Thymus (tissue), 11 donors: ENCODE data around the gene MIEF1. TPM values are rescaled to one million over a fixed set of nuclear protein-coding genes. Genes with fewer than 3 reads are reported as not detected.
A peak's percentile ranks its signal among the peaks of the same experiment; 100 is the strongest.

Experiments
- DNase-seq, 9 donors: peaks; one replicate each; pipeline ENCODE4 v3.0.0-alpha.2; 2013; ENCODE audit warnings: low spot score in 9 of 9, low read depth in 6 of 9, missing footprints in 1 of 9
- H3K27ac ChIP-seq, 2 donors: one replicate each; pipeline ENCODE4 v1.5.1; 2013; ENCODE audit warnings: control low read depth in 1 of 2, low read depth in 1 of 2, low read length in 1 of 2, mild to moderate bottlenecking in 1 of 2, moderate library complexity in 1 of 2
- H3K27me3 ChIP-seq, 2 donors: one replicate each; pipeline ENCODE4 v1.5.1; 2013; ENCODE audit warnings: low read length in 1 of 2; ENCODE audit not compliant: control insufficient read depth in 2 of 2, insufficient read depth in 1 of 2
- H3K36me3 ChIP-seq, 2 donors: one replicate each; pipeline ENCODE4 v1.5.1; 2013; ENCODE audit warnings: low read length in 1 of 2, mild to moderate bottlenecking in 1 of 2, moderate library complexity in 1 of 2; ENCODE audit not compliant: control insufficient read depth in 2 of 2, insufficient read depth in 2 of 2
- H3K4me1 ChIP-seq, 2 donors: one replicate each; pipeline ENCODE4 v1.5.1; 2013; ENCODE audit warnings: low read length in 2 of 2; ENCODE audit not compliant: control insufficient read depth in 2 of 2, insufficient read depth in 2 of 2
- H3K4me3 ChIP-seq, 2 donors: one replicate each; pipeline ENCODE4 v1.5.1; 2013; ENCODE audit warnings: low read length in 2 of 2, control low read depth in 1 of 2, mild to moderate bottlenecking in 1 of 2
- H3K9me3 ChIP-seq, 2 donors: one replicate each; pipeline ENCODE4 v1.5.1; 2013; ENCODE audit warnings: low read length in 1 of 2, mild to moderate bottlenecking in 1 of 2; ENCODE audit not compliant: control insufficient read depth in 2 of 2, insufficient read depth in 1 of 2
- WGBS: extraction: QIAGEN DNeasy Blood & Tissue Kit; methylation state at CpG from one replicate; pipeline ENCODE4 v1.1.7; 2013; 5-methylcytosine and 5-hydroxymethylcytosine counted together
- polyA plus RNA-seq: library from polyadenylated mRNA; stranded (reverse); fragments of 200-250 nt; gene quantifications from one replicate; pipeline ENCODE4 v1.2.3, GENCODE V29; 2013
- total RNA-seq: library from RNA; stranded (reverse); fragments of 120-200 nt; gene quantifications from one replicate; pipeline ENCODE4 v1.2.4, GENCODE V29; 2013
- donor health status: healthy.

The MIEF1 gene
- total and polyA plus RNA-seq, 2 donors: 8.7 to 10.0 TPM

GRCh38 chr22:39469326-39469680 lies 32.8 kb upstream of the MIEF1 start:
- Histone ChIP-seq H3K27ac (no peak overlapping the region), H3K9me3 (peaks cover 0 to 3% of the 10 kb centered on the region in 2 donors), H3K4me3 (no peak overlapping the region), H3K27me3 (peaks cover 0 to 31% of the 10 kb centered on the region in 2 donors), H3K36me3 (no peaks in the 10 kb centered on the region), H3K4me1 (peaks cover 0 to 42% of the 10 kb centered on the region in 2 donors)
- WGBS: 88% methylated on average over 6 of the region's 6 CpGs
- no peak for DNase-seq

GRCh38 chr22:39469681-39470450 lies 32.2 kb upstream of the MIEF1 start:
- WGBS: 93% methylated on average over 26 of the region's 26 CpGs
- peaks cover 0 to 3% of the 10 kb centered on the region in 2 donors for H3K9me3 ChIP-seq
- no peak overlapping the region for H3K4me3 ChIP-seq
- H3K27me3 ChIP-seq: peaks cover 0 to 33% of the 10 kb centered on the region in 2 donors
- no peaks in the 10 kb centered on the region for H3K36me3 ChIP-seq
- no peak overlapping the region for H3K27ac ChIP-seq
- H3K4me1 ChIP-seq: peaks cover 0 to 46% of the 10 kb centered on the region in 2 donors
- DNase-seq: no peak

GRCh38 chr22:39470451-39471291 lies 31.4 kb upstream of the MIEF1 start:
- peaks cover 0 to 33% of the 10 kb centered on the region in 2 donors for H3K27me3 ChIP-seq
- peaks cover 0 to 3% of the 10 kb centered on the region in 2 donors for H3K9me3 ChIP-seq
- H3K36me3 ChIP-seq: no peaks in the 10 kb centered on the region
- peak overlapping the region; percentile 26 to 27 for H3K27ac ChIP-seq
- 94% methylated on average over 16 of the region's 16 CpGs for WGBS
- no peak for DNase-seq
- H3K4me3 ChIP-seq: no peak overlapping the region
- H3K4me1 ChIP-seq: peaks cover 0 to 42% of the 10 kb centered on the region in 2 donors

GRCh38 chr22:39471381-39472141 lies 30.5 kb upstream of the MIEF1 start:
- H3K9me3 ChIP-seq: peaks cover 0 to 3% of the 10 kb centered on the region in 2 donors
- peaks cover 0 to 33% of the 10 kb centered on the region in 2 donors for H3K27me3 ChIP-seq
- H3K36me3 ChIP-seq: no peaks in the 10 kb centered on the region
- 46% methylated on average over 13 of the region's 13 CpGs for WGBS
- peaks cover 0 to 42% of the 10 kb centered on the region in 2 donors for H3K4me1 ChIP-seq
- no peak overlapping the region for H3K4me3 ChIP-seq
- no peak for DNase-seq
- H3K27ac ChIP-seq: peak overlapping the region; percentile 43 to 53

- no peak for DNase-seq
- Histone ChIP-seq H3K27me3 (peaks cover 0 to 33% of the 10 kb centered on the region in 2 donors), H3K9me3 (peaks cover 0 to 3% of the 10 kb centered on the region in 2 donors), H3K36me3 (no peaks in the 10 kb centered on the region), H3K27ac (peak overlapping the region in 1 of 2 donors; percentile 32), H3K4me1 (peaks cover 0 to 42% of the 10 kb centered on the region in 2 donors), H3K4me3 (no peak overlapping the region)
- WGBS: 85% methylated on average over 19 of the region's 19 CpGs
These were observed 29.2 kb upstream of the MIEF1 start for GRCh38 chr22:39472570-39473556.

- no peak for DNase-seq
- H3K36me3 ChIP-seq: no peaks in the 10 kb centered on the region
- WGBS: 97% methylated on average over 5 of the region's 5 CpGs
- peaks cover 0 to 28% of the 10 kb centered on the region in 2 donors for H3K27me3 ChIP-seq
- no peak overlapping the region for H3K4me3 ChIP-seq
- no peaks in the 10 kb centered on the region for H3K9me3 ChIP-seq
- no peak overlapping the region for H3K27ac ChIP-seq
- H3K4me1 ChIP-seq: peaks cover 0 to 34% of the 10 kb centered on the region in 2 donors
These were observed 28.2 kb upstream of the MIEF1 start for GRCh38 chr22:39473851-39474250.

- DNase-seq: no peak
- H3K4me3 ChIP-seq: no peak overlapping the region
These were observed 27.6 kb upstream of the MIEF1 start for GRCh38 chr22:39474351-39475111.

More at GRCh38 chr22:39474351-39475111, 27.6 kb upstream of the MIEF1 start:
- no peaks in the 10 kb centered on the region for H3K36me3 ChIP-seq
- no peaks in the 10 kb centered on the region for H3K9me3 ChIP-seq
- H3K27ac ChIP-seq: no peak overlapping the region
- H3K4me1 ChIP-seq: peaks cover 0 to 34% of the 10 kb centered on the region in 2 donors
- WGBS: 91% methylated on average over 11 of the region's 11 CpGs
- peaks cover 0 to 24% of the 10 kb centered on the region in 2 donors for H3K27me3 ChIP-seq
